Stomach (tissue), 4 donors: ENCODE results near the gene MALT1.

Source experiments
- CTCF ChIP-seq, 7 experiments: fragments of 450-650 bp in 4 of 7; fragments of 200-600 bp in 3 of 7; sonication (generic) in 3 of 7; IDR thresholded peaks; one replicate each; pipeline ENCODE4 v1.5.1; 2016 to 2019; ENCODE audit warnings: antibody characterized with exemption in 7 of 7, control low read depth in 2 of 7, mild to moderate bottlenecking in 1 of 7
- POLR2A ChIP-seq, 4 donors: fragments of 450-650 bp; IDR thresholded peaks; one replicate each; pipeline ENCODE4 v1.6.1; 2016; ENCODE audit warnings: antibody characterized with exemption in 4 of 4, control low read depth in 2 of 4, mild to moderate bottlenecking in 1 of 4, moderate library complexity in 1 of 4

GRCh38 chr18:58637197-58637596 is 34.1 kb upstream of the MALT1 start:
- TF ChIP-seq CTCF (IDR thresholded peaks at IDR 0.05), result no peak
- no peak for TF ChIP-seq POLR2A (IDR thresholded peaks at IDR 0.05)
